Measurements from ENCODE around the gene DAP. TPM values are rescaled to one million over a fixed set of nuclear protein-coding genes. Genes with fewer than 3 reads are reported as not detected.
A peak's percentile ranks its signal among the peaks of the same experiment; 100 is the strongest.

DAP gene
- total and polyA plus RNA-seq, 4 donors, result 49.9 to 131 (median 70.3) TPM

GRCh38 chr5:10757043-10757442 is 4.0 kb downstream of the DAP start:
- Histone ChIP-seq H3K27ac (ENCODE audit: low read depth in 1 of 2, low read length in 1 of 2) (peak overlapping the region in 1 of 2 donors; percentile 26), H3K4me3 (no peak overlapping the region), H3K9me3 (ENCODE audit: control insufficient read depth in 4 of 4, insufficient read depth in 3 of 4, low read length in 3 of 4) (no peaks in the 10 kb centered on the region), H3K27me3 (ENCODE audit: control insufficient read depth in 3 of 3, insufficient read depth in 3 of 3, low read length in 2 of 3) (no peaks in the 10 kb centered on the region), H3K4me1 (ENCODE audit: control insufficient read depth in 5 of 5, insufficient read depth in 5 of 5, low read length in 5 of 5) (peaks cover 0 to 38% (median 7%) of the 10 kb centered on the region in 5 donors), H3K36me3 (ENCODE audit: control insufficient read depth in 4 of 4, insufficient read depth in 4 of 4, low read length in 4 of 4) (peaks cover 3 to 12% (median 6%) of the 10 kb centered on the region in 4 donors), H3K9ac (ENCODE audit: insufficient read depth in 1 of 2, low read length in 2 of 2) (no peak overlapping the region)
- DNase-seq (no peak), ATAC-seq (ENCODE audit: insufficient read depth, low FRiP score) (no peak)
- no peak for TF ChIP-seq CTCF (IDR thresholded peaks at IDR 0.05; ENCODE audit: control extremely low read depth, extremely low read depth)
- 83 to 87% methylated on average over 9 of the region's 9 CpGs for WGBS, 2 donors

GRCh38 chr5:10756549-10756948 is 4.5 kb downstream of the DAP start:
- TF ChIP-seq CTCF (IDR thresholded peaks at IDR 0.05; ENCODE audit: control extremely low read depth, extremely low read depth), result no peak
- DNase-seq (peak in 1 of 3 donors; percentile 45), ATAC-seq (ENCODE audit: insufficient read depth, low FRiP score) (no peak)
- no peak overlapping the region for H3K9ac ChIP-seq (ENCODE audit: insufficient read depth in 1 of 2, low read length in 2 of 2)
- H3K4me3 ChIP-seq, result no peak overlapping the region
- no peaks in the 10 kb centered on the region for H3K27me3 ChIP-seq (ENCODE audit: control insufficient read depth in 3 of 3, insufficient read depth in 3 of 3, low read length in 2 of 3)
- no peak overlapping the region for H3K27ac ChIP-seq (ENCODE audit: low read depth in 1 of 2, low read length in 1 of 2)
- 67 to 78% methylated on average over 2 of the region's 2 CpGs for WGBS, 2 donors
- no peaks in the 10 kb centered on the region for H3K9me3 ChIP-seq (ENCODE audit: control insufficient read depth in 4 of 4, insufficient read depth in 3 of 4, low read length in 3 of 4)
- H3K4me1 ChIP-seq (ENCODE audit: control insufficient read depth in 5 of 5, insufficient read depth in 5 of 5, low read length in 5 of 5), result peaks cover 0 to 33% (median 7%) of the 10 kb centered on the region in 5 donors
- H3K36me3 ChIP-seq (ENCODE audit: control insufficient read depth in 4 of 4, insufficient read depth in 4 of 4, low read length in 4 of 4), result peaks cover 3 to 12% (median 6%) of the 10 kb centered on the region in 4 donors

GRCh38 chr5:10753178-10753577 is 7.9 kb downstream of the DAP start:
- Histone ChIP-seq H3K9ac (ENCODE audit: insufficient read depth in 1 of 2, low read length in 2 of 2) (no peak overlapping the region), H3K4me3 (no peak overlapping the region), H3K27me3 (ENCODE audit: control insufficient read depth in 3 of 3, insufficient read depth in 3 of 3, low read length in 2 of 3) (no peaks in the 10 kb centered on the region), H3K27ac (ENCODE audit: low read depth in 1 of 2, low read length in 1 of 2) (no peak overlapping the region), H3K4me1 (ENCODE audit: control insufficient read depth in 5 of 5, insufficient read depth in 5 of 5, low read length in 5 of 5) (peaks cover 0 to 23% (median 3%) of the 10 kb centered on the region in 5 donors), H3K36me3 (ENCODE audit: control insufficient read depth in 4 of 4, insufficient read depth in 4 of 4, low read length in 4 of 4) (peaks cover 4 to 28% (median 11%) of the 10 kb centered on the region in 4 donors), H3K9me3 (ENCODE audit: control insufficient read depth in 4 of 4, insufficient read depth in 3 of 4, low read length in 3 of 4) (no peaks in the 10 kb centered on the region)
- TF ChIP-seq CTCF (IDR thresholded peaks at IDR 0.05; ENCODE audit: control extremely low read depth, extremely low read depth), result no peak
- DNase-seq (no peak), ATAC-seq (ENCODE audit: insufficient read depth, low FRiP score) (no peak)
- 90 to 94% methylated on average over 9 of the region's 9 CpGs for WGBS, 2 donors

GRCh38 chr5:10752451-10752850 is 8.6 kb downstream of the DAP start:
- TF ChIP-seq CTCF (IDR thresholded peaks at IDR 0.05; ENCODE audit: control extremely low read depth, extremely low read depth), result no peak
- Histone ChIP-seq H3K36me3 (ENCODE audit: control insufficient read depth in 4 of 4, insufficient read depth in 4 of 4, low read length in 4 of 4) (peaks cover 7 to 30% (median 15%) of the 10 kb centered on the region in 4 donors), H3K4me3 (no peak overlapping the region), H3K27me3 (ENCODE audit: control insufficient read depth in 3 of 3, insufficient read depth in 3 of 3, low read length in 2 of 3) (no peaks in the 10 kb centered on the region), H3K9me3 (ENCODE audit: control insufficient read depth in 4 of 4, insufficient read depth in 3 of 4, low read length in 3 of 4) (no peaks in the 10 kb centered on the region), H3K27ac (ENCODE audit: low read depth in 1 of 2, low read length in 1 of 2) (no peak overlapping the region), H3K4me1 (ENCODE audit: control insufficient read depth in 5 of 5, insufficient read depth in 5 of 5, low read length in 5 of 5) (peaks cover 0 to 16% (median 5%) of the 10 kb centered on the region in 5 donors), H3K9ac (ENCODE audit: insufficient read depth in 1 of 2, low read length in 2 of 2) (no peak overlapping the region)
- 73 to 83% methylated on average over 2 of the region's 2 CpGs for WGBS, 2 donors
- DNase-seq (no peak), ATAC-seq (ENCODE audit: insufficient read depth, low FRiP score) (no peak)
